HG02885 (cell line): ENCODE results near the gene PCK1.

Source experiments
- ATAC-seq: cut with Tn5 transposase; IDR thresholded peaks from one replicate; pipeline ENCODE4 v1.9.1; 2021; ENCODE audit warnings: mild to moderate bottlenecking; ENCODE audit not compliant: unreplicated experiment, poor library complexity

PCK1 gene

GRCh38 chr20:57615445-57615811 lies 54.5 kb downstream of the PCK1 start:
- no peak for ATAC-seq

- ATAC-seq = no peak
Measured at GRCh38 chr20:57616143-57616951, 55.4 kb downstream of the PCK1 start.

GRCh38 chr20:57617079-57617795 lies 56.3 kb downstream of the PCK1 start:
- ATAC-seq = no peak
